ENCODE results near the gene GXYLT2.

GRCh38 chr3:72973031-72973723 lies 85.3 kb downstream of the GXYLT2 start:
- TF ChIP-seq CTCF (IDR thresholded peaks at IDR 0.05) (no peak), EP300 (IDR thresholded peaks at IDR 0.05) (no peak), POLR2A (IDR thresholded peaks at IDR 0.05) (no peak), POLR2AphosphoS5 (IDR thresholded peaks at IDR 0.05) (no peak)

Measured in sigmoid colon (tissue), 4 donors.